GM18858 (cell line): ENCODE results near the gene INIP.
A peak's percentile ranks its signal among the peaks of the same experiment; 100 is the strongest.

ENCODE experiments used
- ATAC-seq: cut with Tn5 transposase; IDR thresholded peaks from one replicate; pipeline ENCODE4 v1.9.1; 2021; ENCODE audit not compliant: unreplicated experiment

The INIP gene, protein sequence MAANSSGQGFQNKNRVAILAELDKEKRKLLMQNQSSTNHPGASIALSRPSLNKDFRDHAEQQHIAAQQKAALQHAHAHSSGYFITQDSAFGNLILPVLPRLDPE

DNA sequence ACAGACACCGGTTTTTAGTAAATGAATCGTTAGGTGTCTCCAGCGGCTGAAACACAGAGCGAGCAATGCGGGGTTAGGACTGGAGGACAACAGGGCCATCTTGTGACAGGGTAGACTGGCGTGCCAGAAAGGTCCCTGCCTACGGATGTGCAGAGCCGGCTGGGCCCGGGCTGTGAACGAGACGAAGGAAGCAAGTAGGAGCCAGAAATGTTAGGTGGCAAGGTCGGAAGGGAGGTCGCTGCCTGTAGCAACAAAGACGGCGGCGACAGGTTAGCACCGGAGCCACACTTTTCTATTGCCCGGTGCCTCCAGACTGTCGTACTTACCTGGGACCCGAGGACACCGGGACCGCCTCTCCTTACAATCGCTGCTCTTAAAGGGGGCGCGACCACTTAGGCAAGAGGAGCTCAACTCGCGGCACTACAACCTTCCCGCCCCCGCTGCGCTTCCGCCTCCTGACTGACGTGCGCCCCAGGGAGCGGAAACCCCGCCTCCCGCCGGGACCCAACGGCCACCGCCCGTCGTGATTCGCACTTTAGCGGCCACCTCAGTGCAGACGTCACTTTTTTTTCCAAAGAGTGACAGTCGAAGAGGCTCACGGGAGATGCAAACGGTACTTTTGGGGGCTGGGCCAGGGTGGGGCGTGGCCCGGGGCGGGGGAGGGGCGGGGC, at the start of gene INIP:
INIP (minus strand) TSS at position 457 of the 671 bp plus-strand sequence. CDS start 1,632 bp downstream, outside the sequence.
- ATAC-seq, result peak; percentile 86

DNA sequence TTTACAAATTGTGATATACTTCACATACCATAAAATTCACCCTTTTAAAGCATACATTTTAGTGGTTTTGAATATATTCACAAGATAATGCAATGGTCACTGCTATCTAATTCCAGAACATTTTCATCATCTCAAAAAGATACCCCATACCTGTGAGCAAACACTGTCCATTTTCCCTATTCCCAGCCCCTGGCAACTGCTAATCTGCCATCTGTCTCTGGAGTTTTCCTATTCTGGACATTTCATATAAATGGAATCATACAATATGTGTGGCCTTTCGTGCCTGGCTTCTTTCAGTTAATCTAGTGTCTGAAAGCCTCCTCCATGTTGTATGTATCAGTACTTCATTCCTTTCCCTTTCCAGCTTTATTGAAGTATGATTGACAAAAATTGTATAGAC, 47.4 kb upstream of the INIP start:
- ATAC-seq, result no peak

DNA sequence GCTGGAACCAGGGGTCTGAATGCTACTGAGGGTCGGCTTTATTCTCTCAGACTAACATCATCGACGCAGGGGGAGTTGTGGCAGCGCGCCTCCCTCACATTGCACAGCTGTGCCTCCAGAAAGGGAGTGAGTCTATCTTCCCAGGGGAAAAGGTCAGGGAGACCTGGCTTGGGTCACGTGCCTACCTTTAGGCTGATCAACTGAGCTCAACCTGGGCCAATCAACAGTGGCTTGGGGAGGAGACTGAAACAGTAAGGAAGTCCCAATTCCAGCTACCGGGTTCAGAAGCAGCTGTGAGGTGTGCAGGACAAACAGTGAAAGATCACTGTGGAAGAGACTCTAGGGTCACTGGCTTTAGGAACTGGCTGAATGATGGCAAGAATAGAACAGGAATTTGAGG, 46.9 kb upstream of the INIP start:
- no peak for ATAC-seq

DNA sequence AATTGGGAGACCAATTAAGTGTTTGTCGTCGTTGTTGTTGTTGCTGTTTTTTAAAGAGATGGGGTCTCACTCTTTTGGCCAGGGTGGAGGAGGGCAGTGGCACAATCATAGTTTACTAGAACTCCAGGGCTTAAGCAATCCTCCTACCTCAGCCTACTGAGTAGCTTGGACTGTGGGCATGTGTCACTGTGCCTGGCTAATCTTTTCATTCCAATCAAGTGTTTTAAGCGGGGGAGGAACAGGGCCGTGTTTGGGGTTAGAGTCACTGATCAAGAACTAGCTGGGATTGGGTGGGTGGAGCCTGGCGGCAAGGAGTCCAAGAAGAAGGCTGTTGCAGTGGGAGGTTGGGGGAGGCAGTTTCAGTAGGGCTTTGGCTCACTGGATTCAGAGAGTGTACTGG, 46.4 kb upstream of the INIP start:
- ATAC-seq, result no peak

DNA sequence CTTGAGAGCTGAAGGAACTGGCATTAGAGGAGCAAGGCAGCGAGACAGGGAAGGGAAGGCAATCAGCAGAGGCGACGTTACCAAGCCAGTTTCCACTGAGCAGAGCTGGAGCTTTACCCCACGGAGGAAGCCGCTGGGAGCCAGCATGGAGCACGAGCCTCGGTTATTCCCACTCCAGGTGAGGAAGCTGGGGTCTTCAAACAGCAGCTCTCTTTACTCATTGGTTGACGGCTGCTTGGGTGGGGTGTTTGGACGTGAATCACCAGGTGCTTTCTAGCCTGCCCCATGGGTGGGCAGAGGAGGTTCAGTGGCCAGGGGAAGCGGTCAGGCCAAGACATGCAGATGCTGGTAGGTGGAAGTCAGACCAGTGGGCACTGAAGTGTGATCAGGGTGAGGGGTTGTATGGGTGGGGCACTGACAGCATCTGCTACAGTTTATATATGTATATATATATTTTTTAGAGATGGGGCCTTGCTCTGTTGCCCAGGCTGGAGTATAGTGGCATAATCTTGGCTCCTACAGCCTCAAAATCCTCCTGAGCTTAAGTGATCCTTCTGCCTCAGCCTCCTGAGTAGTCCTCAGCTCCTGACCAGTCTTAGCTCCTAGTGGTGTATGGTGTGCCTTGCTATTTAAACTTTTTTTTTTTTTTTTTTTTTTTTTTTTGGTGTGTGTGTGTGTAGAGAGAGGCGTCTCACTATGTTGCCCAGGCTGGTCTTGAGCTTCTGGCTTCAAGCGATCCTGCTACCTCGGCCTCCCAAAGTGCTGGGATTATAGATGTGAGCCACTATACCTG, 45.0 kb upstream of the INIP start:
- ATAC-seq, result no peak

DNA sequence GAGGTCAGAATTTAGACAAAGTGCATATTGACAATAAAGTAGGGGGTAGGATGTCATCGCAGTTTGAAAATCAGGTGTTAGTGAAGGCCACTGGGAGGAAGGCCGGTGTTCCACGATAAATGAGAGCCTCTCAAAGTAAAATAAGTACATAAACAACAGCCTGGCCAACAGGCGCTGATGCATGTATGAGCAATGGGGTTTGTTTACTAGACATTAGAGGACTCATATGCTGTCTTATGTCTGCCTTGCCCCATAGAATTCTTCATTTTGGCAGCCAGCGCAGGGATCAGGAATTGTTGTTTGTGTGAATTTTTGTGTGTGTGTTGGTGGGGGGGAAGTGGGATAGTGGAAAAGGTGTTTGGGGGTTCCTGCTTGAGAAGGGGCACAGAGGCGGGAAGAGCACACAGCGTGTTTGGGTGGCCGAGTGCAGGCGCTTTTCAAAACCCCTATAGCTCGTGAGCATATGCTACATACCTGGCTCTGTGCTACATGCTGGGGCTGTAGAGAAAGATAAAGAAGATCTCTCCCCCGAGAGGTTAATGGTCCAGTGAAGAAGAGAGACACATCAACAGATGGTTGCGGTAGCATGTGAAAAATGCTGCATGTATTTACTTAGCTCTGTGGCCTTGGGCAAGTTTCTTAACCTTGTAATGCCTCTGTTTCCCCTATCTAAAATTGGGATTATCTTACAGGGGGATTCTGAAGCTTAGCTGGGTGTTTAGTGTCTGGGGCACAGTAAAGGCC, 44.2 kb upstream of the INIP start:
- ATAC-seq, result no peak

DNA sequence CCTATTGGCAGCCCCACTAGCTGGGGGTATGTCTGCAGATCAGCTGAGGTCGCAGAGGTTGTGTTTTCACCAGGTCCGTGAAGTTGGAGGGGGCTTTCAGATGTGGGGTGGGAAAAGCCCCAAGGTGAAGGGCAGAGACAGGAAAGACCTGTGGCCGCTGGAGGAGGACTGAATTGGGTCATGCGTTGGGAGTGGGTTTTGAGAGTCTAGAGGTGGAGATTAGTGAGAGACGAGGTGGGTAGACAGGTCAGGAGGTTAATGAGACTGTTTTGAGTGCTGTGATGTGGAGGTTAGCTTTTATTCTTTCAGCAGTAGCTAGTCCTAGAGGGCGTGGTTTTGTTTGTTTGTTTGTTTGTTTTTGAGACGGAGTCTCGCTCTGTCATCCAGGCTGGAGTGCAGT, 42.9 kb upstream of the INIP start:
- ATAC-seq, result no peak

DNA sequence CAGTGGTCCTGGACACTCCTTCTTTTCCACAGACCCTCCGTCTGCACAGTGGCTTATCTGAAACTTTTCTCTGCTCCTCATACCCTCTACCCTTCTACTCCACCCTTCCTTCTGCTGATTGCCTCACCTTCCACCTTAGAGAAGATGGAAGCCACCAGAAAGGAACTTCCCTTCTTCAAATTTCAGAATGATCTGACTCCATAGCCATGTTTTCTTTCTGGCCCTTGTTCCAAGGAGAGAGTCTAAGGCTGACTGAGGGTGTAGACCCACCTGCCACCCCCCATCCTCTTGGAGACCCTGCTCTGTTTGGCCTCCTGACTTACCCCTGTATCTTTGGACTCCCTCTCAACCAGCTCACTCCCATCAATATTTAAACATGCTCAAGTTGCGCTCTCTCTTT, 40.0 kb upstream of the INIP start:
- ATAC-seq, result no peak

DNA sequence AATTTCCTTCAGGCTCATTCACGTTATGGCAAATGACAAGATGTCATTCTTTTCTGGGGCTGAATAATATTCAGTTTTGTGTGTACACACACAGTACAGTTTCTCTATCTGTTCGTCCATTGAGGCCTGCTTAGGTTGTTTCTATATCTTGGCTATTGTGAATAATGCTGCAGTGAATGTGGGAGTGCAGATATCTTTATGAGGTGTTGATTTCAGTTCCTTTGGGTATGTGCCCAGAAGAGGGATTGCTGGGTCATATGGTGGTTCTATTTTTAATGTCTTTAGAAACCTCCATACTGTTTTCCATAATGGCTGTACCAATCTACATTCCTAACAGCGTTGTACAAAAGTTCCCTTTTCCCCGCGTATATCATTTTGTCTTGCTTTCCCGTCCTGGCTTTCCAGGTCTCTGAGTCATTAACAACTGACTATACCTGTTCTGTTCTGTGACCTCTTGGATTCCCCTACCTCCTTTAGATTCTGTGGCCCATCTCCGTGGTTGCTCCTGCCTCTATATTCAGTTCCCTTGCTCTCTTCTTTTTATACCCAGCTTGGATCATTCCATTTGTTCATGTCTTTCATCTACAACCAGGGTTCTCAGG, 39.5 kb upstream of the INIP start:
- no peak for ATAC-seq

DNA sequence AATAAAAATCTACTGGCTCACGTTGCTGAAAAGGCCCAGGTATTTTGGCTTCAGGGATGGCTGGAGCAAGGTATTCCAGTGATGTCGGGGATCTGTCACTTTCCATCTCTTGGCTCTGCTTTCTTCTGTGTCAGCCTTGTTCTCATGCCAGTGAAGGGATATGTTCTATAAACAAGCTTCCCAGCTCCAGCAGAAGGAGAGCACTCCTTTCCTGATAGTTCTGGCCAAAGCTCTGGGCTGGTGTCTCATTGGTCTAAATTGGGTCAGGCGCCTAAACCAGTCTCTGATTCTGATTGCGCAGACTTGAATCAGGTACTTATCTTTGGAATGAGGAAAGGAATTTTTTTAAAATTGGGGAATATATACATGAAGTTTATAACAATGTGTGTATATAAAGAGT, 37.8 kb upstream of the INIP start:
- ATAC-seq, result no peak

DNA sequence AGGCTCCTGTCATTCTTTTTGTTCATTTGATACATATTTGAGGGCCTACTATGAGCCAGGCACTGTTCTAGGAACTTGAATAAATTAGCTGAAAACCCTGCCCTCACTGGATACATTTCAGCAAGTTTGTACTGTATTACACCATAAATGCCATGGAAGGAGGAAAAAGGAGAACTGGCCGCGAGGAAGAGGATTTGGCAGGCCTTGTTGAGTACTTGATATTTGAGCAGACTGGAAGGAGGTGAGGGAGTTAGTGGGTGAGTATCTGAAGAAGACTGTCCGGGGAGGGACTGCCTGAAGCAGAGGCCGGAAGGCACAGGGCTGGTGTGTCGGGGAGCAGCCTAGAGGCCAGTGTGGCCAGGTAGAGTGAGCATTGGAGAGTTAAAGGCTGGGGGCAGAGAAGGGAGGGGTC, 37.1 kb upstream of the INIP start:
- ATAC-seq, result no peak

DNA sequence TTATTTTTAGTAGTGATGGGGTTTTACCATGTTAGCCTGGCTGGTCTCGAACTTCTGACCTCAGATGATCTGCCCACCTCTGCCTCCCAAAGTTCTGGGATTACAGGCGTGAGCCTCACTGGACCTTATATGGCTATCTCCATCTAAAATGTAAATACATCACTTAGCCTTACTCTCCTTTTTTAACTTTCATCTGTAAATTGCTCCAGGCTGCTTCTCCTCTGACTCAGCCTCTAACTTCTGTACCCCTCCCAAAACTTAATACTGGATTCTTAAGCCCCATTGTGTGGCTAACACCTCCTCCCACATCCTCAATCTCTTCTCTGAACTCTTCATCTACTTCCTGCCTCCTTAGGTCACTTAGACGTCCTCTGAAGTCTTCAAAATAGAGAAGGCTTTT, 36.7 kb upstream of the INIP start:
- ATAC-seq, result peak; percentile 32

DNA sequence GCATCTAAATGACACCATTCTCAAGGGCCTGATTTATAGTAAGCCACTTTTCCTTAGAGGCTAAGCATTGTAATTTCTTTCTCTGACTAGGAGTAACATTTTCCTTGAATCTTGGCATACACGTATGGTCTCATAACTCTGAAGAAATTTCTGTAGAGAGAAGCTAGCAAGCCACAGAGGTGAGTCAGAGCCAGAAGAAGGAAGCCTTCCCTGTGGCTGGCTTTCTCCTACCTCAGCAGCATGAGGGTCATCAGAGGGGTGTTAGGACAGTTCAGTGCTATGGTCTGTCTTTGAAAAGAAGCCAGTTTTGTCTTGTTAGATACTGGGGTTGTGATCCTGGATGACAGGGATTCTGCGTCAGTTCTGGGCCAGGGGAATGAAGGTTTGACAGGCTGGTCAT, 35.8 kb upstream of the INIP start:
- no peak for ATAC-seq

DNA sequence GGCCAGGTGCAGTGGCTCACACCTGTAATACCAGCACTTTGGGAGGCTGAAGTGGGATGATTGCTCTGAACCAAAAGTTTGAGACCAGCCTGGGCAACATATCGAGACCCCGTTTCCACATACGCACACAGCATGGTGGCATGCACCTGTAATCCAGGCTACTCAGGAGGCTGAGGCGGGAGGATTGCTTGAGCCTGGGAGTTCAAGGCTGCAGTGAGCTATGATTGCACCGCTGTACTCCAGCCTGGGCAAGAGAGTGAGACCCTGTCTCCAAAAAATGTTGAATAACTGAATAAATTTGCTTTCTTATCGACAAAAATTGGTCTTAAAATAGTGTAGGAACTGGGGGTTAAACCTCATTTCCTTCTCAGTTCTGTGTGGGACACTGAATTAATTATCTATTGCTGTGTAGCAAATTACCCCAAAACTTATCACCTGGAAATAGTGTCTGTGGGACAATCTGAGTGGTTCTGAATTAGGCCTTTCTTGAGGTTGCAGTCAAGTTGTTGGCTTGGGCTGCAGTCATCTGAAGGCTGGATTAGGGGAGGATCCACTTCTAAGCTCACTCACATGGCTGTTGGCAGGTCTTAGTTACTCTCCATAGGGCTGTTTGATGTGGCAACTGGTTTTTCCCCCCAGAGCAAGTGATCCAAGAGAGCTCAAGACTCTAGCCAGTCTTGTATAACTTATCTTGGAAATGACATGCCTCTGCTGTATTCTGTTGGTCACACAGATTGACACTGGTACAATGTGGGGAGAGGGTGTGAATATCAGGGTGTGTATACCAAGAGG, 34.6 kb upstream of the INIP start:
- no peak for ATAC-seq

DNA sequence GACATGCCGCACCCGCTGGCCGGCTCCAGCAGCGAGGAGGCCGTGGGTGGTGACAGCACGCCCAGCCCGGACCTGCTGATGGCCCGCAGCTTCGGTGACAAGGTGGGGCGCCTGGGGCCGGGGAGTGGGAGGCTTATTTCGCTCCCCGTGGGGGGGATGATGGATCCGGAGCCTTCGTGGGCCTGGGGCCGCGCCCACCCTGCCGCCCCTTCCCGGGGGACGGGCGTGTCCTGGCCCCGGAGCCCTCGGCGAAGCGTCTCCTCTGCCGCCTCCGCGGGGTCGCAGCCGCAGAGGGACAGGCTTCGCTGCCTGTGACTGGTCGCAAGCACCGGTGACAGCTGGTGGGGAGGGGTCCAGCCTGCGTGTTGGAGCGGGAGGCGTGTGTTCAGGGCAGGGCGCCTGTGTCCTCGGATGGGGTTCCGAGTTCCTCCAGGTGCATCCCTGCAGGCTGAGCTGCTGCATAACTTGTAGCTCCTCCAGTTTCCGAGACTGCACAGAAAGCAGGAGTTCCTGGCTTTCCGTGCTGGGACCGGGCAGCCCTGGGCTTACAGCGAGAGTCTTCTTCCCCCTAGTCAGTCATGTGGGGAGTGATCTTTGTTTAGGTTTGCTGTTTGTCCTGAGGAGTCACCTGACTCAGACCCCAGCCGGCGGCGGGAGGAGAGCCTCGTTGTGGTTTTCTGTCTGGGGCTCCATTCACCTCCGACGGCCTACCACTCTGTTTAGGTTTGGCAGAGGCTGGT, 33.3 kb upstream of the INIP start:
- ATAC-seq, result no peak

DNA sequence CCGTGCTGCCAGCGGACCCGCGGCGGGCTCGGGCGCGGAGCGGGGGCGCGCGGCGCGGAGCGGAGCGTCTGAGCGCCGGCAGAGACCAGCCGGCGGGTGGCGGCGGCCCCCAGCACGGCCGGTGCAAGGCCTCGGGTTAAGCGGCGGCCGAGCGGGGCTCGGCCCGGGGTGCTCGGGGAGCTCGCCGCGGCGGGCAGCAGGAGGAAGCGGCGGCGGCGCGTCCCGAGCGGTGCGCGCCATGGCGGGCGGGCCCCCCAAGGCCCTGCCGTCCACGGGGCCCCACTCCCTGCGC, 32.8 kb upstream of the INIP start:
- peak; percentile 29 for ATAC-seq

DNA sequence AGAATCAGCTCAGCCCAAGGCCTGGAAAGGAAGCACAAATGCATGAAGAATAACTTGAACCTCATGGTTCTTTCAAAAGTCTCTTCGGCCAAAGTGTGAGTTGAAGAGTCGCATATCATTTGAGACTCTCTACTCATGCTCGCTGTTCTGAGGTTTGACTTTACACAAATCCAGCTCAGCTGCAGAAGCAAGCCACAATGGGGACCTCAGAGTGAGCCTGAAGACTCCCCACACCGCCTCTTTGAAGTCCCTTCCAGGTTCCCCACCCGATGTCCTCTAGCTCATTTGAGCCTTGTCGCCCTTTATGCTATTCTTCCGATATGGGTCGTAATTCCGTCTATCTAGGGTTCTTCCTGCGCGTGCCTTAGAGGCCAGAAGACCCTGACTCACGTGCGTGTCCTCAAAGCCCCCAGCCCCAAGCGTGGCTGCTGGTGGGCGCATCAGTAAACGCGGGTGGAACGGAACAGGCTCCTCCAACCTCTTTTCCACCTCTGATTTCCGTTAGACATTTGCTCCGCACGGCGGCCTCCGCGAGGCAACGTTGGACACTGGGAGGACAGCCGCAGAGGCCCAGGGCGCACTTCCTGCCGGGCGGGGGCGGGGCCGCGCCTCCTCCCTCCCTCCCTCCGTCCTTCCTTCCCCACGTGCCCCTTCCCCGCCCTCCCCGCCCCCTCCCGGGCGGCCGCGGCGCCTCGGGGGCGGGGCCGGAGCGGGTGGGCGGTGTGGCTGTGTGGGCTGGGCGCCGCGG, 32.3 kb upstream of the INIP start, which contains the start of gene SNX30:
SNX30 (plus strand) TSS at position 745 of the 748 bp plus-strand sequence. CDS start 242 bp downstream, outside the sequence.
- peak; percentile 61 for ATAC-seq

DNA sequence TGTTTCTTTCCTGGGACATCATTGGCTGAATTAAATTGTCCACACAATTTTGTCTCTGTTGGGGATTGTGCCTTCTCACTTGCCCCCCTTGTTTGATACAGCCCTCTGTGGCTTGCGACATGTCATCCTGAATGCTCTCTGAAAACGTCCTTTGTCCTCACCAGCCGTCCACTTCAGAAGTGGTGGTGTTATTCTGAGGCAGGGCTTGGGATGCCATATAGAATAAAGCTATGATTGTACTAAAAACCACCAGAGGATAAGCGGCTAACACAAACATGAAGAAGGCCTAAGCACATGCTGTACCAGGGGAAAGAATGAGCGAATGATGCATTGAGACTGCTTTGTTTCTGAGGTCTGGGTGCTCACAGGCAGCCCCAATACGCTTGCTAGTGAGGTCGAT, 29.2 kb upstream of the INIP start:
- ATAC-seq, result no peak

DNA sequence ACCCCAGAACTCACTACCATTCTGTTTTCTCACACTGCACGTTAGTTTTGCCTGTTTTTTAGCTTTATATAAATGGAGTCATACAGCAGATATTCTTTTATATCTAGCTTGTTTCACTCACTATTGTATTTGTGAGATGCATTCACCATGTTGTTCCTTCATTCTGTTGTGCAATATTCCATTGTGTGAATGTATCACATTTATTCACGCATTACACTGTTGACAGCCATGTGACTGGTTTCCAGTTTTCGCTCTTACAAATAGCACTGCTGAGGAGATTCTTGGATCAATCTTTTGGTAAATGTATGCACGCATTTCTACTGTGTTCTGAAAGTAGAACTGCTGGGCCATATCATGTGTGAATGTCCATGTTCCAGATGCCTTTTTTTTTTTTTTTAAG, 26.3 kb upstream of the INIP start:
- no peak for ATAC-seq
